HG03280 (cell line): ENCODE measurements around the gene VIPR2.
"Not testable (repeated sequence)": the region's sequence is repeated elsewhere in the genome, so short reads cannot be mapped to it uniquely, and the experiment has no call there.

Experiments used
- ATAC-seq: cut with Tn5 transposase; IDR thresholded peaks from one replicate; pipeline ENCODE4 v1.9.1; 2021; ENCODE audit warnings: mild to moderate bottlenecking, moderate library complexity; ENCODE audit not compliant: unreplicated experiment

VIPR2 gene

GRCh38 chr7:158996214-158997109 is 148.2 kb downstream of the VIPR2 start:
- ATAC-seq = no peak

- no peak for ATAC-seq
Observed at GRCh38 chr7:158995514-158995913, 149.2 kb downstream of the VIPR2 start.

- ATAC-seq = no peak
Observed at GRCh38 chr7:158994687-158995086, 150.0 kb downstream of the VIPR2 start.

GRCh38 chr7:158993591-158993990 is 151.1 kb downstream of the VIPR2 start:
- no peak for ATAC-seq

- ATAC-seq = no peak
Observed at GRCh38 chr7:158992759-158993158, 151.9 kb downstream of the VIPR2 start.

- ATAC-seq = no peak
Observed at GRCh38 chr7:158991824-158992621, 152.6 kb downstream of the VIPR2 start.

- ATAC-seq = no peak
Observed at GRCh38 chr7:158988996-158989395, 155.7 kb downstream of the VIPR2 start.

- ATAC-seq = no peak
Observed at GRCh38 chr7:158988302-158988862, 156.3 kb downstream of the VIPR2 start.

GRCh38 chr7:158987691-158988090 is 157.0 kb downstream of the VIPR2 start:
- ATAC-seq = no peak

GRCh38 chr7:158985583-158985982 is 159.1 kb downstream of the VIPR2 start:
- no peak for ATAC-seq

GRCh38 chr7:158984007-158984406 is 160.7 kb downstream of the VIPR2 start:
- ATAC-seq = not testable (repeated sequence)

GRCh38 chr7:158982080-158982479 is 162.6 kb downstream of the VIPR2 start:
- not testable (repeated sequence) for ATAC-seq

GRCh38 chr7:158979635-158980351 is 164.9 kb downstream of the VIPR2 start:
- no peak for ATAC-seq

- ATAC-seq = no peak
Observed at GRCh38 chr7:158979023-158979529, 165.6 kb downstream of the VIPR2 start.
